ENCODE measurements around the gene CFAP77.

DNA sequence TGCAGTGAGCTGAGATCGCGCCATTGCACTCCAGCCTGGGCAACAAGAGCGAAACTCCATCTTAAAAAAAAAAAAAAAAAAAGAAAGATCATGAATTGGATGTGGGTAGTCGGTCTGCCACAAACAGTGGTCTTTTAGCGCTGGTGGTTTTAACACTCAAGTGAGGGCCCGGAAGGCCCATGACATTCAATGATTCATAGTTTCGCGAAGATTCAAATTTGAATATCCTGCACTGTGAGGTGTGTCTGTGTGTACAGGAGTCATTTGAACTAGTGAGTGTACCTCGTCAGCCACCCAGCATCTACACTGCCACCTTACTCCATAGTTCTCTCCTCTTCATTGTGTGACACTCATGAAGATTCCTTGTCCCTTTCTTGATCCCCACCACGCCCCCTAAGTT is 41.3 kb downstream of the CFAP77 start:
- TF ChIP-seq, protein P1, sequence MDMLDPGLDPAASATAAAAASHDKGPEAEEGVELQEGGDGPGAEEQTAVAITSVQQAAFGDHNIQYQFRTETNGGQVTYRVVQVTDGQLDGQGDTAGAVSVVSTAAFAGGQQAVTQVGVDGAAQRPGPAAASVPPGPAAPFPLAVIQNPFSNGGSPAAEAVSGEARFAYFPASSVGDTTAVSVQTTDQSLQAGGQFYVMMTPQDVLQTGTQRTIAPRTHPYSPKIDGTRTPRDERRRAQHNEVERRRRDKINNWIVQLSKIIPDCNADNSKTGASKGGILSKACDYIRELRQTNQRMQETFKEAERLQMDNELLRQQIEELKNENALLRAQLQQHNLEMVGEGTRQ (CRISPR knock-in tag; IDR thresholded peaks at IDR 0.05) = no peak
- TF ChIP-seq, protein P2, sequence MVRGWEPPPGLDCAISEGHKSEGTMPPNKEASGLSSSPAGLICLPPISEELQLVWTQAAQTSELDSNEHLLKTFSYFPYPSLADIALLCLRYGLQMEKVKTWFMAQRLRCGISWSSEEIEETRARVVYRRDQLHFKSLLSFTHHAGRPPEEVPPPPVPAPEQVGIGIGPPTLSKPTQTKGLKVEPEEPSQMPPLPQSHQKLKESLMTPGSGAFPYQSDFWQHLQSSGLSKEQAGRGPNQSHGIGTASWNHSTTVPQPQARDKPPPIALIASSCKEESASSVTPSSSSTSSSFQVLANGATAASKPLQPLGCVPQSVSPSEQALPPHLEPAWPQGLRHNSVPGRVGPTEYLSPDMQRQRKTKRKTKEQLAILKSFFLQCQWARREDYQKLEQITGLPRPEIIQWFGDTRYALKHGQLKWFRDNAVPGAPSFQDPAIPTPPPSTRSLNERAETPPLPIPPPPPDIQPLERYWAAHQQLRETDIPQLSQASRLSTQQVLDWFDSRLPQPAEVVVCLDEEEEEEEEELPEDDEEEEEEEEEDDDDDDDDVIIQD (CRISPR knock-in tag; IDR thresholded peaks at IDR 0.05) = no peak
- TF ChIP-seq BHLHE40 (IDR thresholded peaks at IDR 0.05; ENCODE audit: low read length) (no peak), PTBP1 (IDR thresholded peaks at IDR 0.05; ENCODE audit: low read depth, low read length) (no peak), BACH1 (tag; IDR thresholded peaks at IDR 0.05) (no peak), EZH2 (IDR thresholded peaks at IDR 0.05; ENCODE audit: borderline replicate concordance, low read depth, low read length) (no peak)

Data from K562 (cell line).